GM19035 (cell line): ENCODE measurements around the gene A4GALT.
"Not testable (repeated sequence)": the region's sequence is repeated elsewhere in the genome, so short reads cannot be mapped to it uniquely, and the experiment has no call there.

Experiments
- ATAC-seq: cut with Tn5 transposase; IDR thresholded peaks from one replicate; pipeline ENCODE4 v1.9.1; 2021; ENCODE audit not compliant: unreplicated experiment

Gene A4GALT

GRCh38 chr22:42683578-42684283 lies 36.9 kb downstream of the A4GALT start:
- no peak for ATAC-seq

GRCh38 chr22:42682113-42682851 lies 38.4 kb downstream of the A4GALT start:
- ATAC-seq: no peak

GRCh38 chr22:42680648-42681047 lies 40.0 kb downstream of the A4GALT start:
- ATAC-seq: no peak

GRCh38 chr22:42679691-42680090 lies 41.0 kb downstream of the A4GALT start:
- no peak for ATAC-seq

- no peak for ATAC-seq
Observed at GRCh38 chr22:42678894-42679293, 41.8 kb downstream of the A4GALT start.

- ATAC-seq: not testable (repeated sequence)
Observed at GRCh38 chr22:42677936-42678335, 42.7 kb downstream of the A4GALT start.

GRCh38 chr22:42676059-42676607 lies 44.5 kb downstream of the A4GALT start:
- no peak for ATAC-seq

DNA sequence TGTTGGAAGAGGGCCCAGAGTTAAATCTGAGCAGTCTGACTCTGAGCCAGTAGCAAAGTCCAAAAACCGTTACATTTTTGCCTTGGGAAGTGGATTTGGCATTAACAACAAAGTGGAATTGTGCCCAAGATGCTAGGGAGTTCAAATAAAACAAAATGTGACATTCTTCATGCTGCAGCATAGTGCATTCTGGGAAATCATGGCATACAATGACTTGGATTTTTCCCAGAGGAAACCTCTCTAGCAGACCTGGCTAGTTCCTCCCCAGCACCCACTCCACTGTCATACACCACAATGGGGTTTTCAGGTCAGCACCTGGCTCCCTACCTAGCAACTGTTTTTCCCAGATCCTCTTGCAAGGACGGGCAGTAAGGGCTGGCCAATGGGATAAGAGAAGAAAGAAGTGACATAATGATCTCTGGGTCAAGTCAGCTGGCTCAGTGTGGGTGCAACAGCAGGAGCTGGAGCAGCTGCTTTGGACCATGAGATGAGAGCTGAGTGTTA lies 46.7 kb downstream of the A4GALT start:
- ATAC-seq: no peak

GRCh38 chr22:42673071-42673470 lies 47.6 kb downstream of the A4GALT start:
- not testable (repeated sequence) for ATAC-seq

- no peak for ATAC-seq
Observed at GRCh38 chr22:42670921-42671709, 49.6 kb downstream of the A4GALT start.

DNA sequence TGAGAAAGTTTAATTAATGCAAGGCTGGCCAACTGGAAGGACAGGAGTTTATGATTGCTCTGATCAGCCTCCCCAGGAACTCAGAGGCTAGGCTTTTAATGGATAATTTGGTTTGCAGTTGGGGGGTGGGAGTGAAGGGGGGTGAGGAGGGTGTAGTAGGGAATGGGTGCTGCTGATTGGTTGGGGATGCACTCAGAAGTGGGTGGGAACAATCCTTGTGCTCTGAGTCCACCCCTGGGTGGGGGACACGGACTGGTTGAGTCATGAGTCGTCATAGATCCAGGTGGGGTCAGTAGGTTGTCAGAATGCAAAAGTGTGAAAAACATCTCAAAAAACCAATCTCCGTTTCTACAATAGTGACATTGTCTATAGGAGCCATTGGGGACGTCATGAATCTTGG lies 50.6 kb downstream of the A4GALT start:
- ATAC-seq: no peak

GRCh38 chr22:42666393-42666792 lies 54.3 kb downstream of the A4GALT start:
- not testable (repeated sequence) for ATAC-seq

DNA sequence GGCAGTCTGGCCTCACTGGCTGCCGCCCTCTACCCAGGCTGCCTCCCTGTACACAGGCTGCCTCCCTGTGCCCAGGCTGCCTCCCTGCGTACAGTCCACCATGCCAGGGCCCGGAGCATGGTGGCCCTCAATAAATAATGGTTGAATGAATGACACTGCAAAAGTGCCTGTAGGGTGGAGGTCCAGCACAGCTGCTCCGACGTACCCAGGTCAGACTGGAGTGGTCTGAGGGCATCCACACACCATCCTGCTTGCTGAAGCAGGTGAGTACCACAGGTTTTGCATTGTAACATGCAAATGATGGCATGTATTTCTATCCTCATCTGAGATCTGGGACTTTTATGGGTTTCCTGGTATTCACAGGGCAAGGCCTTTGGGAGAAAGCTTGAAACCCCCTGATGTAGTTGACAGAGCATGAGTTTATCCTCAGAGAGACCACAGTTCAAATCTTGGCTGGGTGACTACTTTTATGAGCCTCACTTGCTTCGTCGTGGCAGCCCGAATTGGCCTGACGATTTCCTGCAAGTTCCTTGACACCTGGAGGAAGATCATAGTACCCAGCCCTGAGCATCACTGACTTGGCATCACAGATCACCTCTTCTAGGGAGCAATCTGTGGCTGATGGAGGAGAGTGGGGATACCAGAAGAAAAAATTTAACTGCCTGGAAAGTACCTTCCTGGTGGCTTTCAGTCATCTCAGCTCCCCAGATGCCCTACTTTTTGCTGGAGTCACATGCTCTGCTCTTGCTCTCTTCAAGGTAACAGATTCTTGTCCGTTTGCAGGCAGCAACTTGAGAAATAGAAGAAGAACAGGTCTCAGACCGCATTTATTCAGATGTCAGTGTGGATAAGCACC lies 55.5 kb downstream of the A4GALT start:
- ATAC-seq: no peak

DNA sequence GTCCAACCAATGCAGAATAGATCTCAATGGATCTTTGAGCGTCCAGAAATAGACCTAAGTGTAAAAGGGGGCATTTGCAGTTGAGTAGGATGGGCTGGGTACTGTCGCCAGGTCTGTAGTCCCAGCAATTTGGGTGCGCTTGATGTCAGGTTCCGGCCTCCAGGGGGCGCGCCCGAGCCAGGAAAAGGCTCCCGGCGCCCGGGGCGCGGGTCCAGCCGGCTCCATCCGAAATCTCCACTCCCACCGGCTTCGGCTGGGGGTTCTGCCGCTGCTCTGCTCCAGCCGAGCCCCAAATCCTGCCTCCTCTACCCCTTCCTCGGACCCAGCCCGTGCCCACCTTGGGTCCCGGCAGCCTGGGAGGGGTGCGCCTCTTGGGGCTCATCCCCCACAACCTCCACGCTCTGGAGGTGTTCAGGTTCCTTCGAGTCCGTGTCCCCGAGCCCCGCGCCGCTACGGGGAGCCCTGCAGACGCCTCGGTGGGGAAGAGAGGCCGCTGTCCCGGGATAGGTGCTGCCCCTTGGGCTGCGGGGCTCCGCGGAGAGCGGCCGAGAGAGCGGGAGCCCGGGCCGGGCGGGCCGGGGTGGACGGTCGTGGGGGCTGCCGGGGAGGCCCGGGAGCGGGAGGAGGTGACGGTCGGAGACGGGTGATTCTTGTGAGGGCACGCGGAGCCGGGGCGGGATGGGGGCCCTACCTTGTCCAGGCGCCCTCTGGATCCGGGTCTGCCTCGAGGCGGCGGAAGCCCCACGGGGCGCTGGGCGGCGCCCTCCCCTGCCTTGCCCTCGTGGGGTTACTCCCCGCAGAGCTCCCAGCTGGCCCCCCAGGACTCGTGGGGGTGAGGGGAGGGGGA lies 58.5 kb downstream of the A4GALT start:
- ATAC-seq: no peak

DNA sequence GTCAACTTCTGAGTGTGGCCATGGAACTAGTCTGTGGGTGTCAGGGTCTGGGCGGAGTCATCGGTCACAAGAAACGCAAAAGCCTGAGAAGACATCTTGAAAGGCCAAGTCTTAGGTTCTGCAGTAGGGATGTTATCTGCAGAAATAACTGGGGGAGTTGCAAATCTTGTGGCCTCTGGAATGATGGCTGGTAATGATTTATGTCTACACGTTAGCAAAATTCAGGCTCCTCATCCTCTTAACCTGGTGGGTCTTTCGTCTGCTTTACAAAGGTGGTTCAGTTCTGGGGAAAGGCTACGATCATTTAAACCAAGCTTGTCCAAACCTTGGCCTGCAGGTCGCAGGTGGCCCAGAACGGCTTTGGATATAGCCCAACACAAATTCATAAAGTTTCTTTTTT lies 64.1 kb downstream of the A4GALT start:
- no peak for ATAC-seq

DNA sequence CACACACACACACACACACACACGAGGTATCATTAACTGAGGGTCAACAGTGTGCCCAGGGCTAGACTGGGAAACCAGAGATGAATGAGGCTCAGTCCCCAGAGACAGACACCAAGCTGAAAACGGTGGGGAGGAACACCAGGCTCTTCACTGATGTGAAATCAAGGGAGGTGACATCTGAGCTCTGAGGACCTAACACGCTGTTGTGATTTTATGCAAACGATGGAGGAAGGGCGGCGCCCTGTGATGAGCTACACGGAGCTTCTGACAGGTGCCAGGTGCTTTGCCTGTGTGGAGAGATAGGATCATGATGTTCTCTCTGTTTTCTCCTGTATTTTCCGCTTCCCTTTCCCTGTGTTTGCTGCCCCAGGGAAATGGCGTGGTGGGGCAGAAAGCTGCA lies 65.0 kb downstream of the A4GALT start:
- ATAC-seq: no peak

GRCh38 chr22:42654436-42655073 lies 66.1 kb downstream of the A4GALT start:
- ATAC-seq: no peak

DNA sequence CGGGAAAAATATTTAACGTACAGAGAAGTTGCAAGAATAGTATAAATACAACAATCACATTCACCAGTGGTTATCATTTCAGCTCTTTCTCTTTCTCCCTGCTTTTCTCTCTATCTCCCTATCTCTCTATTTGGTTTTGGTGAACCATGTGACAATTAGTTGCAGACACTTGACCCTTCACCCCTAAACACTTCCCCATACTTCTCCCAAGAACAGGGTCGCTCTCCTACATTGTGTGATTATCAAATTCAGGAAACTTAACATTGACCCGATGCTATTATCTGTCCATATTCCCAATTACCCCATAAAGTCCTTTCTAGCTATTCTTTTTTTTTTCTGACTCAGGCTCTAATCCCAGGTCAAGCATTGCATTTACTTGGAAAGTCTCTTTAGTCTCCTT lies 66.7 kb downstream of the A4GALT start:
- no peak for ATAC-seq

DNA sequence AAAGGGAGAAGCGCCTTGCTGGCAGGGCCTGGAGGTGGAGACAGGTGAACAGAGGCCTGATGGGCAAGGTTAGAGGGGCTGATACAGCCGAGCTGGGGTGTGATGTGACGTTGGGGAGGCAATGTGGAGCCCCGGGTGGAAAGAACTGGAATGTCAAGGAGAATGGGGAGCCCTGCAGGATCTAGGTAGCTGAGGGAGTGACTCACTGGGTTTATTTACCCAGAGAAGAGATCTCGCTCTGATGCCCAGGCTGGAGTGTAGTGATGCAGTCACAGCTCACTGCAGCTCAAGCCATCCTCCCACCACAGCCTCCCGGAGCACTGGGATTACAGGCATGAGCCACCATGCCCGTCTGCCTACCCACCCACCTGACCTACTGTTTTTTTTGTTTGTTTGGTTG lies 69.5 kb downstream of the A4GALT start:
- ATAC-seq: no peak
